GM23338 (cell line): ENCODE measurements around the gene DGAT2.

Experiments used
- CREB1 ChIP-seq: fragments of 250-450 bp; sonication (Bioruptor Pico); IDR thresholded peaks from 2 replicates; pipeline ENCODE4 v1.5.0; 2020; ENCODE audit warnings: low read depth, mild to moderate bottlenecking, moderate library complexity
- CTCF ChIP-seq, 2 experiments: fragments of 200-600 bp in 1 of 2; sonication (generic) in 1 of 2; conservative IDR thresholded peaks; 2 replicates each; pipeline versions ENCODE4 v1.5.1 to v1.6.1; 2016 to 2017; ENCODE audit warnings: antibody characterized with exemption in 2 of 2, low read depth in 2 of 2, mild to moderate bottlenecking in 2 of 2, moderate library complexity in 1 of 2
- ETS1 ChIP-seq: IDR thresholded peaks from 2 replicates; pipeline ENCODE4 v1.6.1; 2016; ENCODE audit warnings: antibody characterized with exemption
- EZH2 ChIP-seq: fragments of 200-600 bp; sonication (generic); IDR thresholded peaks from one replicate; pipeline ENCODE4 v1.8.0; 2017; ENCODE audit warnings: antibody characterized with exemption, mild to moderate bottlenecking, low read depth; ENCODE audit not compliant: unreplicated experiment
- EZH2phosphoT487 ChIP-seq: fragments of 200-600 bp; sonication (generic); IDR thresholded peaks from one replicate; pipeline ENCODE4 v1.8.1; 2018; ENCODE audit warnings: antibody characterized with exemption; ENCODE audit not compliant: unreplicated experiment
- JUNB ChIP-seq: IDR thresholded peaks from one replicate; pipeline ENCODE4 v1.6.1; 2016; ENCODE audit warnings: antibody characterized with exemption; ENCODE audit not compliant: unreplicated experiment
- NANOG ChIP-seq: IDR thresholded peaks from 2 replicates; pipeline ENCODE4 v1.6.1; 2016; ENCODE audit warnings: antibody characterized with exemption, borderline replicate concordance
- POLR2AphosphoS5 ChIP-seq: IDR thresholded peaks from 2 replicates; pipeline ENCODE4 v1.6.1; 2016; ENCODE audit warnings: antibody characterized with exemption, low read depth
- REST ChIP-seq: IDR thresholded peaks from one replicate; pipeline ENCODE4 v1.6.1; 2018; ENCODE audit warnings: antibody characterized with exemption; ENCODE audit not compliant: unreplicated experiment
- STAT1 ChIP-seq: IDR thresholded peaks from one replicate; pipeline ENCODE4 v1.6.1; 2016; ENCODE audit warnings: antibody characterized with exemption; ENCODE audit not compliant: unreplicated experiment
- ZNF114 ChIP-seq: fragments of 250-450 bp; sonication (Bioruptor Pico); IDR thresholded peaks from 2 replicates; pipeline ENCODE4 v1.5.0; 2020; ENCODE audit warnings: mild to moderate bottlenecking, moderate library complexity
- ZNF331 ChIP-seq: fragments of 250-450 bp; sonication (Bioruptor Pico); IDR thresholded peaks from 2 replicates; pipeline ENCODE4 v1.5.0; 2020; ENCODE audit warnings: low read depth, mild to moderate bottlenecking, moderate library complexity
- ZNF462 ChIP-seq: fragments of 250-450 bp; sonication (Bioruptor Pico); IDR thresholded peaks from 2 replicates; pipeline ENCODE4 v1.5.0; 2020; ENCODE audit warnings: mild to moderate bottlenecking, moderate library complexity

- TF ChIP-seq CTCF (conservative IDR thresholded peaks at IDR 0.05; ENCODE audit: low read depth in 2 of 2) (no peak), POLR2AphosphoS5 (no peak), CREB1 (CRISPR knock-in tag) (no peak), ZNF114 (CRISPR knock-in tag) (no peak), REST (no peak), ZNF462 (CRISPR knock-in tag) (no peak), JUNB (no peak), STAT1 (no peak), EZH2 (no peak), ETS1 (no peak), EZH2phosphoT487 (no peak), ZNF331 (CRISPR knock-in tag) (no peak), NANOG (no peak)
Measured at GRCh38 chr11:75801362-75802020, 32.9 kb downstream of the DGAT2 start.
